Colonic mucosa (tissue), 4 donors: ENCODE data around the gene CNOT2. TPM values are rescaled to one million over a fixed set of nuclear protein-coding genes. Genes with fewer than 3 reads are reported as not detected.

Experiments
- DNase-seq: peaks from one replicate; pipeline ENCODE4 v3.0.0-alpha.2; 2020
- H3K27ac ChIP-seq: fragments of 200-600 bp; one replicate; pipeline ENCODE4 v1.8.0; 2021
- H3K27me3 ChIP-seq: fragments of 200-600 bp; one replicate; pipeline ENCODE4 v1.8.0; 2021
- H3K36me3 ChIP-seq: fragments of 200-600 bp; one replicate; pipeline ENCODE4 v1.8.0; 2021
- H3K4me1 ChIP-seq: fragments of 200-600 bp; one replicate; pipeline ENCODE4 v1.8.0; 2021; ENCODE audit warnings: mild to moderate bottlenecking
- H3K4me3 ChIP-seq: fragments of 200-600 bp; one replicate; pipeline ENCODE4 v1.8.0; 2021
- H3K9ac ChIP-seq, 2 donors: one replicate each; pipeline ENCODE4 v1.7.0; 2013; ENCODE audit warnings: control low read depth in 2 of 2, low read depth in 2 of 2, low read length in 2 of 2
- H3K9me3 ChIP-seq: fragments of 200-600 bp; one replicate; pipeline ENCODE4 v1.8.0; 2021
- CTCF ChIP-seq: fragments of 200-600 bp; IDR thresholded peaks from one replicate; pipeline ENCODE4 v1.8.0; 2022; ENCODE audit warnings: antibody characterized with exemption, mild to moderate bottlenecking
- intact Hi-C: fragments of 100-400 bp; cut with DNase I; formaldehyde crosslinking; loops from one replicate; pipeline ENCODE4 v1.14.1; 2022
- total RNA-seq, 2 donors: library from RNA; stranded (reverse); fragmentation: NEBNext Ultra II Directional in 1 of 2; extraction: Animal tissue kit (Norgen Biotek cat#: 25700) in 1 of 2; gene quantifications; one replicate each; pipeline ENCODE4 v1.2.1, GENCODE V29; 2021
- donor health status: healthy.
- donor health status: DM: no; HTN: no; CAD: no.
- donor health status: DM: no; HTN: no; CAD: no.

The CNOT2 gene
- total RNA-seq, 2 donors from 2014 or later: 55.2 to 80.3 TPM

DNA sequence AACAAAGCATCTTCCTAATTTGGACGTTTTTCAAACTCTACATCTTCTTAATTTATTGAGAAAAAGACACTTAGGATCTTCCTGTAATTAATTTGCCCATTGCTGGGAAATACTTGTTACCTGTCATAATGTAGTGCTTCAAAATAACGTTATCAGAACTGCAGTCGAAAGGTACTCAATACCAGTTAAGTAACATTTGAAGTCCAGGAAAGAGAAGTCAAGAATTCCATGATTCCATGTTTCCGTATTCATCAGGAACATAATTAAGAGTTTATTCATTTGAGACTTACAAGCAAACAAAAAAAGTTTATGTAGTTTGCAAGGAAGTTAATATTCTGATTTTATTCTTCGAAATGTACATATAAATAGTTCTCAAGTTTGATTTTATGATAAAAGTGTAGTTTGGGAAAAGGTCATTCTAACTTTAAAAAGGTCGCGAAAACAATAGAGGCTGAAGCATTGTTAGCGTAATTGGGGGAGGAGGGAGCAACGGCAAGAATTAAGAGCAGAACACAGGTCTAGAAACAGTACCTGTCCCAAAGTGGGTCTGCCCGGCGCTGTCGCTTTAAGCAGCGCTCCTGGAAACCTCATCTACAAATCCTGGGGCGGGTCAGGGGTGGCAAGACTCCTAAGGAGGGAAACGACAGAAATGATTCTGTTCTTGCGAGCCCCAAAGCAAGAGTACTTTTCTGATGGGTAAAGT is 121.6 kb downstream of the CNOT2 start:
- Histone ChIP-seq H3K27me3 (peaks cover 11% of the 10 kb centered on the region), H3K9ac (peak overlapping the region in 1 of 2 donors; percentile 55), H3K27ac (no peak overlapping the region), H3K4me1 (peaks cover 6% of the 10 kb centered on the region), H3K4me3 (peak overlapping the region; percentile 65), H3K9me3 (no peaks in the 10 kb centered on the region), H3K36me3 (no peaks in the 10 kb centered on the region)
- intact Hi-C loops: loop anchor here (10.0 kb wide), 1 partner anchor 210 kb away; no protein-coding TSS in a partner anchor
- DNase-seq: peak; percentile 22
- TF ChIP-seq CTCF: no peak

DNA sequence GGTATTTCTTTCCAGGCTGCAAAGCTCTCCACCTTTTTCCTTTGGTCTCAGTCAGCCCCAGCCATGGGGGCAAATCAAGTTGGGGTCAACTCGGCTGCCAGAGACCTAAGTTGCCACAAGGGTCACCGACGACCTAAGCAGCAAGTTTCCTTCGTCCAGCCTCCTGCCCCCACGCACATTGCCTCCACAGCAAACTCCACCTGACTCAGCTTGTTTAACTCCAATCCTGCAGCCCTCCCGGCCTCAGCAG is 122.1 kb downstream of the CNOT2 start:
- Histone ChIP-seq H3K27ac (no peak overlapping the region), H3K9ac (peak overlapping the region; percentile 13 to 55), H3K4me3 (peak overlapping the region; percentile 65), H3K36me3 (no peaks in the 10 kb centered on the region), H3K27me3 (peaks cover 11% of the 10 kb centered on the region), H3K4me1 (peaks cover 6% of the 10 kb centered on the region), H3K9me3 (no peaks in the 10 kb centered on the region)
- intact Hi-C loops: loop anchor here (10.0 kb wide), 1 partner anchor 209 kb away; no protein-coding TSS in a partner anchor
- DNase-seq: no peak
- no peak for TF ChIP-seq CTCF

DNA sequence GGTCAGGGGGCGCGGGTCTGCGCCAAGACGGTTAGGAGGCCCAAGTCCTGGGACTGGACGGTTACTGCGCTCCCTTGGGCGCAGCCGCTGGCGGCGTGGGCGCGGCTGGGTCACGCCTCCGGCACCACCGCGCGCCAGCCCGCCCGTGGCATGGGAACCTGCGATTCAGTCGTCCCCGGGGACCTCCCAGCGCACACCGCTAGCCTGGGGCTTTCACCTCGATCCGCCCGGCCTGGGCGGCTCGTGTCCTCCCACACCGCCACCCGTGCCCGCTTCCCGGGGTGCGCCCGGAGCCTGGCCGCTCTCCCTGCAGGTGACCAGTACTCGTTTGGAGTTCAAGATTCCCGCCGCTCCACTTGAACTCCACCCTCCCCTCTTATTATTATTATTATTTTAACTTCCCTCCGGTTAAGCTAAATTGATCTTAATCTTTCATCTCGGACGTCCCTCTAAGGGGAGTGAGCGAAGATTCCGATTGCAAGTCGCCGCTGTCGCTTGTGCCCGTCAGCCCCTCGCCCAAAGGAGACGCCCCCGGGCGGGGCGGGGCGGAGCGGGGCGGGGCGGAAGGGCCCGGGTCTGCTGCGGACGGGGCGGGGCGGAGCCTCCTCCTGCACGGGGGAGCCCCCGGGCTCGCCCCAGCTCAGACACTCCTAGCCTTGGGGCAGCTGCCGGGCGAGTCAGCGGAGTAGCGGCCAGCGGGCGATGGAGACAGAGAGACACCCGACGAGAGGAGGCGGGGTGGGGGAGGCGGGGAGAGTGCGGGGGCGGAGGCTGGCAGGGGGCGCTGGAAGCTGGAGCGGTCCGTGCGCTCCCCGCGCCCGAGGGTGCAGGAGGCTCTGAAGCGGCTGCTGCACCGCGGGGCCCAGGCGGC is 122.7 kb downstream of the CNOT2 start, which contains the start of gene KCNMB4:
Gene KCNMB4, plus strand, starts transcription at position 643 of the 871 bp plus-strand sequence. CDS start 445 bp downstream, outside the sequence.
- no peaks in the 10 kb centered on the region for H3K9me3 ChIP-seq
- peak; percentile 62 for DNase-seq
- TF ChIP-seq CTCF: no peak
- intact Hi-C loops: loop anchor here (10.0 kb wide), 1 partner anchor 209 kb away; no protein-coding TSS in a partner anchor
- H3K4me3 ChIP-seq: peak within 1 kb of the TSS; percentile 65
- no peak within 1 kb of the TSS for H3K27ac ChIP-seq
- H3K36me3 ChIP-seq: no peaks in the 10 kb centered on the region
- peaks cover 11% of the 10 kb centered on the region for H3K27me3 ChIP-seq
- peaks cover 6% of the 10 kb centered on the region for H3K4me1 ChIP-seq
- H3K9ac ChIP-seq: peak within 1 kb of the TSS; percentile 55 to 60

DNA sequence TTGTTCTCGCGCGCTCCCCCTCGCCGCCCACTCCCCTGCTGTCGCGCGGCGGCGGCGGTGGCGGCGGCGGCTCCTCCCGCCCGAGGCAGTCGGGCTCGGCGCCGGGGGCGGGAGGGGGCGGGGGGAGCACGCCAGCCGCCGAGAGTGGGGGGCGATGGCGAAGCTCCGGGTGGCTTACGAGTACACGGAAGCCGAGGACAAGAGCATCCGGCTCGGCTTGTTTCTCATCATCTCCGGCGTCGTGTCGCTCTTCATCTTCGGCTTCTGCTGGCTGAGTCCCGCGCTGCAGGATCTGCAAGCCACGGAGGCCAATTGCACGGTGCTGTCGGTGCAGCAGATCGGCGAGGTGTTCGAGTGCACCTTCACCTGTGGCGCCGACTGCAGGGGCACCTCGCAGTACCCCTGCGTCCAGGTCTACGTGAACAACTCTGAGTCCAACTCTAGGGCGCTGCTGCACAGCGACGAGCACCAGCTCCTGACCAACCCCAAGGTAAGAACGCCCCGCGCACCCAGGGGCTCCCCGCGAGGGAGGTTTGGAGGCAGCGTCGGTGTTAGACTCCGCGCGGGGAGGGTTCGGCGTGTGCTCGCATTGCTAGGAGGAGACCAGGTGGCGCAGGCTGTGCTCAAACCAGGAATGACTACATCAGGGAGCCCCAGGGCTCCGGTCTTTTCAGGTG is 123.5 kb downstream of the CNOT2 start:
- peak; percentile 37 for DNase-seq
- H3K4me1 ChIP-seq: peaks cover 6% of the 10 kb centered on the region
- peak overlapping the region; percentile 55 to 60 for H3K9ac ChIP-seq
- TF ChIP-seq CTCF: no peak
- peaks cover 11% of the 10 kb centered on the region for H3K27me3 ChIP-seq
- intact Hi-C loops: loop anchor here (10.0 kb wide), 1 partner anchor 208 kb away; no protein-coding TSS in a partner anchor
- H3K4me3 ChIP-seq: peak overlapping the region; percentile 65
- no peaks in the 10 kb centered on the region for H3K36me3 ChIP-seq
- no peaks in the 10 kb centered on the region for H3K9me3 ChIP-seq
- no peak overlapping the region for H3K27ac ChIP-seq
